GM19238 (cell line): ENCODE measurements around the gene SRRD.

Experiments
- DNase-seq: peaks from one replicate; pipeline ENCODE4 v3.0.0; 2011; ENCODE audit warnings: low spot score; ENCODE audit not compliant: insufficient read length

SRRD gene

GRCh38 chr22:26453216-26453615 is 30.5 kb upstream of the SRRD start:
- no peak for DNase-seq

GRCh38 chr22:26453812-26454500 is 29.7 kb upstream of the SRRD start:
- DNase-seq = no peak

GRCh38 chr22:26457661-26458272 is 25.9 kb upstream of the SRRD start:
- no peak for DNase-seq

- DNase-seq = no peak
Observed at GRCh38 chr22:26460202-26460601, 23.5 kb upstream of the SRRD start.

- peak; percentile 37 for DNase-seq
Observed at GRCh38 chr22:26461188-26461810, 22.4 kb upstream of the SRRD start.

- no peak for DNase-seq
Observed at GRCh38 chr22:26462051-26462450, 21.6 kb upstream of the SRRD start.

- DNase-seq = no peak
Observed at GRCh38 chr22:26462641-26463040, 21.0 kb upstream of the SRRD start.

GRCh38 chr22:26463101-26463661 is 20.5 kb upstream of the SRRD start:
- no peak for DNase-seq

- DNase-seq = no peak
Observed at GRCh38 chr22:26463688-26464087, 20.0 kb upstream of the SRRD start.

GRCh38 chr22:26464312-26464711 is 19.4 kb upstream of the SRRD start:
- no peak for DNase-seq

- no peak for DNase-seq
Observed at GRCh38 chr22:26466196-26466595, 17.5 kb upstream of the SRRD start.

GRCh38 chr22:26470807-26471206 is 12.9 kb upstream of the SRRD start:
- DNase-seq = no peak

- no peak for DNase-seq
Observed at GRCh38 chr22:26471522-26471921, 12.2 kb upstream of the SRRD start.

GRCh38 chr22:26474682-26475081 is 9.0 kb upstream of the SRRD start:
- DNase-seq = no peak

GRCh38 chr22:26476705-26477340 is 6.9 kb upstream of the SRRD start:
- DNase-seq = no peak

GRCh38 chr22:26477341-26477731 is 6.3 kb upstream of the SRRD start:
- no peak for DNase-seq

- no peak for DNase-seq
Observed at GRCh38 chr22:26479043-26479791, 4.5 kb upstream of the SRRD start.

- no peak for DNase-seq
Observed at GRCh38 chr22:26479792-26480610, 3.7 kb upstream of the SRRD start.

GRCh38 chr22:26480611-26480932 is 3.1 kb upstream of the SRRD start:
- DNase-seq = no peak

- DNase-seq = no peak
Observed at GRCh38 chr22:26481112-26481693, 2.5 kb upstream of the SRRD start.
